NOMO-1 treated with dmso at 0.1 percent for 144 hours (cell line): ENCODE results near the gene PRKAG2.

Experiments used
- DNase-seq: peaks from one replicate; lab custom pipeline; 2025; ENCODE audit not compliant: unreplicated experiment; lab: John Stamatoyannopoulos, UW

The PRKAG2 gene

GRCh38 chr7:151603951-151604350, 273.0 kb downstream of the PRKAG2 start:
- no peak for DNase-seq

GRCh38 chr7:151601521-151602305, 275.2 kb downstream of the PRKAG2 start:
- DNase-seq, result no peak

GRCh38 chr7:151600331-151600730, 276.6 kb downstream of the PRKAG2 start:
- DNase-seq, result no peak

- DNase-seq, result no peak
Measured at GRCh38 chr7:151599401-151600227, 277.3 kb downstream of the PRKAG2 start.

GRCh38 chr7:151597541-151598444, 279.1 kb downstream of the PRKAG2 start:
- DNase-seq, result no peak

GRCh38 chr7:151595702-151596350, 281.1 kb downstream of the PRKAG2 start:
- DNase-seq, result no peak

GRCh38 chr7:151592868-151593486, 283.9 kb downstream of the PRKAG2 start:
- no peak for DNase-seq

GRCh38 chr7:151592330-151592729, 284.6 kb downstream of the PRKAG2 start:
- no peak for DNase-seq

- no peak for DNase-seq
Measured at GRCh38 chr7:151591866-151592265, 285.0 kb downstream of the PRKAG2 start.

- no peak for DNase-seq
Measured at GRCh38 chr7:151590850-151591771, 285.8 kb downstream of the PRKAG2 start.

GRCh38 chr7:151590071-151590849, 286.7 kb downstream of the PRKAG2 start:
- no peak for DNase-seq

GRCh38 chr7:151588982-151589381, 287.9 kb downstream of the PRKAG2 start:
- DNase-seq, result no peak

- DNase-seq, result no peak
Measured at GRCh38 chr7:151586531-151587260, 290.2 kb downstream of the PRKAG2 start.

GRCh38 chr7:151585744-151586393, 291.0 kb downstream of the PRKAG2 start:
- no peak for DNase-seq

GRCh38 chr7:151581741-151582140, 295.2 kb downstream of the PRKAG2 start:
- no peak for DNase-seq

- DNase-seq, result no peak
Measured at GRCh38 chr7:151579644-151580043, 297.3 kb downstream of the PRKAG2 start.

GRCh38 chr7:151575410-151575809, 301.5 kb downstream of the PRKAG2 start:
- DNase-seq, result no peak
